Thoracic aorta (tissue), 2 donors: ENCODE results near the gene TMEM51. TPM values are rescaled to one million over a fixed set of nuclear protein-coding genes. Genes with fewer than 3 reads are reported as not detected.

Source experiments
- ATAC-seq: fragments of 150-250 bp; one replicate; pipeline ENCODE4 v1.8.0; 2017; ENCODE audit warnings: low read depth; ENCODE audit not compliant: insufficient number of reproducible peaks, low FRiP score
- DNase-seq: peaks from one replicate; pipeline ENCODE4 v3.0.0-alpha.2; 2020; ENCODE audit warnings: low spot score
- H3K27ac ChIP-seq, 2 donors: fragments of 200-600 bp; sonication (generic); 1 replicate in 1 of 2; 2 replicates in 1 of 2; pipeline ENCODE4 v1.5.1; 2016; ENCODE audit warnings: mild to moderate bottlenecking in 2 of 2, moderate library complexity in 2 of 2
- H3K27me3 ChIP-seq: fragments of 200-600 bp; sonication (generic); replicated peaks from 2 replicates; pipeline ENCODE4 v1.6.0; 2016; ENCODE audit warnings: mild to moderate bottlenecking; ENCODE audit not compliant: insufficient read depth
- H3K36me3 ChIP-seq: fragments of 200-600 bp; sonication (generic); one replicate; pipeline ENCODE4 v1.5.1; 2016
- H3K4me1 ChIP-seq, 2 donors: fragments of 200-600 bp; sonication (generic); 1 replicate in 1 of 2; 2 replicates in 1 of 2; pipeline versions ENCODE4 v1.5.1 to v1.6.0; 2016; ENCODE audit warnings: low read depth in 2 of 2, mild to moderate bottlenecking in 1 of 2; ENCODE audit not compliant: control insufficient read depth in 1 of 2
- H3K4me3 ChIP-seq: fragments of 200-600 bp; sonication (generic); 2 replicates; pipeline ENCODE4 v1.5.1; 2016; ENCODE audit warnings: mild to moderate bottlenecking
- H3K9me3 ChIP-seq: fragments of 200-600 bp; sonication (generic); 2 replicates; pipeline ENCODE4 v1.5.1; 2016
- CTCF ChIP-seq: fragments of 200-600 bp; sonication (generic); IDR thresholded peaks from one replicate; pipeline ENCODE4 v1.5.1; 2019; ENCODE audit warnings: antibody characterized with exemption
- total RNA-seq, 2 donors: library from RNA; depleted of rRNA; stranded (reverse); fragments of >200 nt; gene quantifications; one replicate each; pipeline versions ENCODE4 v1.1.0 to v1.2.3, GENCODE V29; 2016

TMEM51 gene
- total RNA-seq, 2 donors from 2014 or later: 2.0 to 5.9 TPM

- ATAC-seq (no peak), DNase-seq (no peak)
- TF ChIP-seq CTCF: no peak
- Histone ChIP-seq H3K4me1 (no peaks in the 10 kb centered on the region), H3K4me3 (no peak overlapping the region), H3K27me3 (no peaks in the 10 kb centered on the region), H3K9me3 (no peaks in the 10 kb centered on the region), H3K36me3 (no peaks in the 10 kb centered on the region), H3K27ac (no peak overlapping the region)
These were observed 82.8 kb downstream of the TMEM51 start for GRCh38 chr1:15236321-15236721.

- DNase-seq: no peak
- Histone ChIP-seq H3K4me3 (no peak overlapping the region), H3K27ac (no peak overlapping the region), H3K9me3 (no peaks in the 10 kb centered on the region), H3K4me1 (no peaks in the 10 kb centered on the region), H3K27me3 (no peaks in the 10 kb centered on the region), H3K36me3 (no peaks in the 10 kb centered on the region)
- ATAC-seq: no peak
- no peak for TF ChIP-seq CTCF
These were observed 83.2 kb downstream of the TMEM51 start for GRCh38 chr1:15236746-15237145.

GRCh38 chr1:15238789-15239188, 85.2 kb downstream of the TMEM51 start:
- DNase-seq: no peak
- Histone ChIP-seq H3K36me3 (no peaks in the 10 kb centered on the region), H3K27me3 (no peaks in the 10 kb centered on the region), H3K27ac (no peak overlapping the region), H3K4me3 (no peak overlapping the region), H3K4me1 (no peaks in the 10 kb centered on the region), H3K9me3 (no peaks in the 10 kb centered on the region)
- no peak for TF ChIP-seq CTCF
- no peak for ATAC-seq

- Histone ChIP-seq H3K4me1 (peaks cover 5 to 15% of the 10 kb centered on the region in 2 donors), H3K27ac (no peak overlapping the region)
These were observed 89.2 kb downstream of the TMEM51 start for GRCh38 chr1:15242766-15243165.

GRCh38 chr1:15243275-15244043, 89.9 kb downstream of the TMEM51 start:
- no peaks in the 10 kb centered on the region for H3K36me3 ChIP-seq
- no peak for TF ChIP-seq CTCF
- no peak overlapping the region for H3K27ac ChIP-seq
- no peak for DNase-seq
- H3K27me3 ChIP-seq: no peaks in the 10 kb centered on the region
- ATAC-seq: no peak
- no peak overlapping the region for H3K4me3 ChIP-seq
- H3K9me3 ChIP-seq: no peaks in the 10 kb centered on the region
- H3K4me1 ChIP-seq: peaks cover 5 to 15% of the 10 kb centered on the region in 2 donors

More at GRCh38 chr1:15242766-15243165, 89.2 kb downstream of the TMEM51 start:
- Histone ChIP-seq H3K9me3 (no peaks in the 10 kb centered on the region), H3K4me3 (no peak overlapping the region), H3K36me3 (no peaks in the 10 kb centered on the region), H3K27me3 (no peaks in the 10 kb centered on the region)
- ATAC-seq (no peak), DNase-seq (no peak)
- TF ChIP-seq CTCF: no peak
